ENCODE data around the gene PTRHD1. TPM values are rescaled to one million over a fixed set of nuclear protein-coding genes. Genes with fewer than 3 reads are reported as not detected.

PTRHD1 gene
- total and polyA plus RNA-seq, 5 donors from 2014 or later, result 16.9 to 83.0 (median 52.4) TPM

- ATAC-seq (ENCODE audit: low read depth in 2 of 2) (no peak), DNase-seq (no peak)
- Mint-ChIP-seq H3K9me3 (no peaks in the 10 kb centered on the region), H3K4me1 (peaks cover 0 to 11% (median 3%) of the 10 kb centered on the region in 4 donors), H3K27ac (peak overlapping the region in 2 of 3 donors; percentile 62 to 76), H3K27me3 (no peaks in the 10 kb centered on the region), H3K36me3 (peaks cover 34% of the 10 kb centered on the region), H3K4me3 (no peak overlapping the region)
- peaks cover 1% of the 10 kb centered on the region for H3K4me1 ChIP-seq (ENCODE audit: control insufficient read depth, insufficient read depth, low read length, poor library complexity, severe bottlenecking)
- no peaks in the 10 kb centered on the region for H3K9me3 ChIP-seq (ENCODE audit: control insufficient read depth in 2 of 2, low read length in 2 of 2)
- no peak overlapping the region for H3K4me3 ChIP-seq (ENCODE audit: low read depth, low read length)
- H3K27ac ChIP-seq (ENCODE audit: insufficient read depth, low read length, poor library complexity, severe bottlenecking), result no peak overlapping the region
- H3K36me3 ChIP-seq (ENCODE audit: control insufficient read depth, insufficient read depth, low read length), result peaks cover 48% of the 10 kb centered on the region
- H3K27me3 ChIP-seq (ENCODE audit: control insufficient read depth, insufficient read depth, low read length), result no peaks in the 10 kb centered on the region
These were observed 27.6 kb upstream of the PTRHD1 start for GRCh38 chr2:24820598-24821432.

- Histone ChIP-seq H3K4me3 (ENCODE audit: low read depth, low read length) (no peak overlapping the region), H3K36me3 (ENCODE audit: control insufficient read depth, insufficient read depth, low read length) (peaks cover 54% of the 10 kb centered on the region), H3K4me1 (ENCODE audit: control insufficient read depth, insufficient read depth, low read length, poor library complexity, severe bottlenecking) (no peaks in the 10 kb centered on the region), H3K9me3 (ENCODE audit: control insufficient read depth in 2 of 2, low read length in 2 of 2) (no peaks in the 10 kb centered on the region), H3K27me3 (ENCODE audit: control insufficient read depth, insufficient read depth, low read length) (no peaks in the 10 kb centered on the region), H3K27ac (ENCODE audit: insufficient read depth, low read length, poor library complexity, severe bottlenecking) (no peak overlapping the region)
- no peaks in the 10 kb centered on the region for H3K9me3 Mint-ChIP-seq
- H3K27ac Mint-ChIP-seq, result no peak overlapping the region
- peaks cover 0 to 7% (median 3%) of the 10 kb centered on the region in 4 donors for H3K4me1 Mint-ChIP-seq
- H3K4me3 Mint-ChIP-seq, result no peak overlapping the region
- DNase-seq, result no peak
- no peak for ATAC-seq (ENCODE audit: low read depth in 2 of 2)
- H3K36me3 Mint-ChIP-seq, result peaks cover 40% of the 10 kb centered on the region
- no peaks in the 10 kb centered on the region for H3K27me3 Mint-ChIP-seq
These were observed 27.0 kb upstream of the PTRHD1 start for GRCh38 chr2:24820175-24820513.

GRCh38 chr2:24819442-24820174 lies 26.4 kb upstream of the PTRHD1 start:
- Histone ChIP-seq H3K36me3 (ENCODE audit: control insufficient read depth, insufficient read depth, low read length) (peaks cover 54% of the 10 kb centered on the region), H3K27me3 (ENCODE audit: control insufficient read depth, insufficient read depth, low read length) (no peaks in the 10 kb centered on the region), H3K4me3 (ENCODE audit: low read depth, low read length) (no peak overlapping the region), H3K9me3 (ENCODE audit: control insufficient read depth in 2 of 2, low read length in 2 of 2) (no peaks in the 10 kb centered on the region), H3K4me1 (ENCODE audit: control insufficient read depth, insufficient read depth, low read length, poor library complexity, severe bottlenecking) (no peaks in the 10 kb centered on the region), H3K27ac (ENCODE audit: insufficient read depth, low read length, poor library complexity, severe bottlenecking) (no peak overlapping the region)
- no peak overlapping the region for H3K4me3 Mint-ChIP-seq
- H3K9me3 Mint-ChIP-seq, result no peaks in the 10 kb centered on the region
- ATAC-seq (ENCODE audit: low read depth in 2 of 2), result no peak
- H3K36me3 Mint-ChIP-seq, result peaks cover 40% of the 10 kb centered on the region
- peaks cover 0 to 7% (median 3%) of the 10 kb centered on the region in 4 donors for H3K4me1 Mint-ChIP-seq
- no peaks in the 10 kb centered on the region for H3K27me3 Mint-ChIP-seq
- no peak for DNase-seq
- H3K27ac Mint-ChIP-seq, result no peak overlapping the region

- Histone ChIP-seq H3K27ac (ENCODE audit: insufficient read depth, low read length, poor library complexity, severe bottlenecking) (no peak overlapping the region), H3K4me3 (ENCODE audit: low read depth, low read length) (no peak overlapping the region), H3K9me3 (ENCODE audit: control insufficient read depth in 2 of 2, low read length in 2 of 2) (no peaks in the 10 kb centered on the region), H3K27me3 (ENCODE audit: control insufficient read depth, insufficient read depth, low read length) (no peaks in the 10 kb centered on the region), H3K4me1 (ENCODE audit: control insufficient read depth, insufficient read depth, low read length, poor library complexity, severe bottlenecking) (no peaks in the 10 kb centered on the region), H3K36me3 (ENCODE audit: control insufficient read depth, insufficient read depth, low read length) (peaks cover 54% of the 10 kb centered on the region)
- H3K9me3 Mint-ChIP-seq, result no peaks in the 10 kb centered on the region
- DNase-seq (peak in 1 of 3 donors; percentile 14), ATAC-seq (ENCODE audit: low read depth in 2 of 2) (no peak)
- peaks cover 45% of the 10 kb centered on the region for H3K36me3 Mint-ChIP-seq
- peak overlapping the region in 1 of 3 donors; percentile 56 for H3K27ac Mint-ChIP-seq
- H3K27me3 Mint-ChIP-seq, result no peaks in the 10 kb centered on the region
- H3K4me3 Mint-ChIP-seq, result no peak overlapping the region
- H3K4me1 Mint-ChIP-seq, result peaks cover 0 to 7% (median 5%) of the 10 kb centered on the region in 4 donors
These were observed 25.6 kb upstream of the PTRHD1 start for GRCh38 chr2:24818721-24819167.

- ATAC-seq (ENCODE audit: low read depth in 2 of 2) (no peak), DNase-seq (no peak)
- Mint-ChIP-seq H3K27ac (peak overlapping the region in 2 of 3 donors; percentile 14 to 41), H3K4me1 (peaks cover 0 to 11% (median 6%) of the 10 kb centered on the region in 4 donors), H3K27me3 (no peaks in the 10 kb centered on the region), H3K36me3 (peaks cover 45% of the 10 kb centered on the region), H3K9me3 (no peaks in the 10 kb centered on the region), H3K4me3 (no peak overlapping the region)
- H3K27ac ChIP-seq (ENCODE audit: insufficient read depth, low read length, poor library complexity, severe bottlenecking), result no peak overlapping the region
- no peaks in the 10 kb centered on the region for H3K27me3 ChIP-seq (ENCODE audit: control insufficient read depth, insufficient read depth, low read length)
- H3K9me3 ChIP-seq (ENCODE audit: control insufficient read depth in 2 of 2, low read length in 2 of 2), result no peaks in the 10 kb centered on the region
- H3K4me1 ChIP-seq (ENCODE audit: control insufficient read depth, insufficient read depth, low read length, poor library complexity, severe bottlenecking), result no peaks in the 10 kb centered on the region
- peaks cover 51% of the 10 kb centered on the region for H3K36me3 ChIP-seq (ENCODE audit: control insufficient read depth, insufficient read depth, low read length)
- no peak overlapping the region for H3K4me3 ChIP-seq (ENCODE audit: low read depth, low read length)
These were observed 23.7 kb upstream of the PTRHD1 start for GRCh38 chr2:24816884-24817283.

GRCh38 chr2:24816404-24816803 lies 23.2 kb upstream of the PTRHD1 start:
- no peaks in the 10 kb centered on the region for H3K27me3 Mint-ChIP-seq
- Histone ChIP-seq H3K4me1 (ENCODE audit: control insufficient read depth, insufficient read depth, low read length, poor library complexity, severe bottlenecking) (no peaks in the 10 kb centered on the region), H3K27ac (ENCODE audit: insufficient read depth, low read length, poor library complexity, severe bottlenecking) (no peak overlapping the region), H3K4me3 (ENCODE audit: low read depth, low read length) (no peak overlapping the region), H3K9me3 (ENCODE audit: control insufficient read depth in 2 of 2, low read length in 2 of 2) (no peaks in the 10 kb centered on the region), H3K36me3 (ENCODE audit: control insufficient read depth, insufficient read depth, low read length) (peaks cover 47% of the 10 kb centered on the region), H3K27me3 (ENCODE audit: control insufficient read depth, insufficient read depth, low read length) (no peaks in the 10 kb centered on the region)
- peaks cover 0 to 11% (median 6%) of the 10 kb centered on the region in 4 donors for H3K4me1 Mint-ChIP-seq
- peaks cover 41% of the 10 kb centered on the region for H3K36me3 Mint-ChIP-seq
- H3K27ac Mint-ChIP-seq, result peak overlapping the region in 2 of 3 donors; percentile 14 to 74
- H3K9me3 Mint-ChIP-seq, result no peaks in the 10 kb centered on the region
- DNase-seq (no peak), ATAC-seq (ENCODE audit: low read depth in 2 of 2) (no peak)
- no peak overlapping the region for H3K4me3 Mint-ChIP-seq

- no peak overlapping the region for H3K27ac ChIP-seq (ENCODE audit: insufficient read depth, low read length, poor library complexity, severe bottlenecking)
- H3K36me3 ChIP-seq (ENCODE audit: control insufficient read depth, insufficient read depth, low read length), result peaks cover 35% of the 10 kb centered on the region
- no peaks in the 10 kb centered on the region for H3K9me3 ChIP-seq (ENCODE audit: control insufficient read depth in 2 of 2, low read length in 2 of 2)
- ATAC-seq (ENCODE audit: low read depth in 2 of 2) (no peak), DNase-seq (no peak)
- H3K4me1 ChIP-seq (ENCODE audit: control insufficient read depth, insufficient read depth, low read length, poor library complexity, severe bottlenecking), result no peaks in the 10 kb centered on the region
- Mint-ChIP-seq H3K4me3 (no peak overlapping the region), H3K9me3 (no peaks in the 10 kb centered on the region), H3K27me3 (no peaks in the 10 kb centered on the region), H3K27ac (peak overlapping the region in 1 of 3 donors; percentile 76), H3K36me3 (peaks cover 29% of the 10 kb centered on the region), H3K4me1 (peaks cover 0 to 11% (median 6%) of the 10 kb centered on the region in 4 donors)
- no peaks in the 10 kb centered on the region for H3K27me3 ChIP-seq (ENCODE audit: control insufficient read depth, insufficient read depth, low read length)
- H3K4me3 ChIP-seq (ENCODE audit: low read depth, low read length), result no peak overlapping the region
These were observed 22.0 kb upstream of the PTRHD1 start for GRCh38 chr2:24815171-24815570.

All from CD4-positive, CD25-positive, alpha-beta regulatory T cell (primary cell).